Peyer's patch (tissue), 4 donors: Measurements from ENCODE around the gene LIM2.

ENCODE experiments used
- CTCF ChIP-seq, 6 experiments: fragments of 450-650 bp in 4 of 6; fragments of 200-600 bp in 2 of 6; sonication (generic) in 1 of 6; IDR thresholded peaks; one replicate each; pipeline ENCODE4 v1.5.1; 2017 to 2019; ENCODE audit warnings: antibody characterized with exemption in 6 of 6, mild to moderate bottlenecking in 3 of 6, moderate library complexity in 1 of 6
- POLR2A ChIP-seq, 2 donors: fragments of 450-650 bp; IDR thresholded peaks; one replicate each; pipeline ENCODE4 v1.5.1; 2017; ENCODE audit warnings: antibody characterized with exemption in 2 of 2, mild to moderate bottlenecking in 2 of 2, moderate library complexity in 2 of 2

- TF ChIP-seq CTCF (IDR thresholded peaks at IDR 0.05): no peak
- no peak for TF ChIP-seq POLR2A (IDR thresholded peaks at IDR 0.05)
These were observed 42.6 kb downstream of the LIM2 start for GRCh38 chr19:51345076-51345620.
